ENCODE measurements around the gene ZBTB47. TPM values are rescaled to one million over a fixed set of nuclear protein-coding genes. Genes with fewer than 3 reads are reported as not detected.

The ZBTB47 gene
- total and polyA plus RNA-seq, 5 donors from 2014 or later, result 0.49 TPM; not detected in 4

GRCh38 chr3:42711491-42712343, 58.2 kb downstream of the ZBTB47 start:
- Histone ChIP-seq H3K27me3 (ENCODE audit: control insufficient read depth, insufficient read depth, low read length) (no peaks in the 10 kb centered on the region), H3K36me3 (ENCODE audit: control insufficient read depth, insufficient read depth, low read length) (no peaks in the 10 kb centered on the region), H3K9me3 (ENCODE audit: control insufficient read depth in 2 of 2, low read length in 2 of 2) (no peaks in the 10 kb centered on the region), H3K4me1 (ENCODE audit: control insufficient read depth, insufficient read depth, low read length, poor library complexity, severe bottlenecking) (no peaks in the 10 kb centered on the region), H3K27ac (ENCODE audit: insufficient read depth, low read length, poor library complexity, severe bottlenecking) (no peak overlapping the region), H3K4me3 (ENCODE audit: low read depth, low read length) (no peak overlapping the region)
- ATAC-seq (ENCODE audit: low read depth in 2 of 2) (no peak), DNase-seq (no peak)
- Mint-ChIP-seq H3K27ac (no peak overlapping the region), H3K4me1 (no peaks in the 10 kb centered on the region), H3K9me3 (no peaks in the 10 kb centered on the region), H3K27me3 (no peaks in the 10 kb centered on the region), H3K4me3 (no peak overlapping the region), H3K36me3 (no peaks in the 10 kb centered on the region)

DNA sequence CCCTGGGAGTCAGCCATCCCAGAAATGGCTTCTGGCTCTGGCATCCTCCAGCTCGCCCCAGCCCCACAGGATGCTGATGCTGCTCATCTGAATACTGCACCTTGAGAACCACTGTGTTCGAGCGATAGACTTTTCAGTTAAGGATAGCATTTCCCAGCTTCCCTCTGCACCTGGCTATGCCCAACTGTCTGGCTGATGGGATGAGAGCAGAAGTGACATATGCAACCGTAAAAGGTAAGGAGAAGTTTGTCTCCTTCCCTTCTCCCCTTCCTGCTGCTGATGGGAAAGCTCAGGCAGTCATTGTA, 58.8 kb downstream of the ZBTB47 start:
- Histone ChIP-seq H3K36me3 (ENCODE audit: control insufficient read depth, insufficient read depth, low read length) (no peaks in the 10 kb centered on the region), H3K4me3 (ENCODE audit: low read depth, low read length) (no peak overlapping the region), H3K27ac (ENCODE audit: insufficient read depth, low read length, poor library complexity, severe bottlenecking) (no peak overlapping the region), H3K9me3 (ENCODE audit: control insufficient read depth in 2 of 2, low read length in 2 of 2) (no peaks in the 10 kb centered on the region), H3K27me3 (ENCODE audit: control insufficient read depth, insufficient read depth, low read length) (no peaks in the 10 kb centered on the region), H3K4me1 (ENCODE audit: control insufficient read depth, insufficient read depth, low read length, poor library complexity, severe bottlenecking) (no peaks in the 10 kb centered on the region)
- ATAC-seq (ENCODE audit: low read depth in 2 of 2) (no peak), DNase-seq (no peak)
- Mint-ChIP-seq H3K27ac (no peak overlapping the region), H3K36me3 (no peaks in the 10 kb centered on the region), H3K9me3 (peaks cover 0 to under 1% (median 0%) of the 10 kb centered on the region in 7 donors), H3K4me1 (no peaks in the 10 kb centered on the region), H3K27me3 (no peaks in the 10 kb centered on the region), H3K4me3 (no peak overlapping the region)

DNA sequence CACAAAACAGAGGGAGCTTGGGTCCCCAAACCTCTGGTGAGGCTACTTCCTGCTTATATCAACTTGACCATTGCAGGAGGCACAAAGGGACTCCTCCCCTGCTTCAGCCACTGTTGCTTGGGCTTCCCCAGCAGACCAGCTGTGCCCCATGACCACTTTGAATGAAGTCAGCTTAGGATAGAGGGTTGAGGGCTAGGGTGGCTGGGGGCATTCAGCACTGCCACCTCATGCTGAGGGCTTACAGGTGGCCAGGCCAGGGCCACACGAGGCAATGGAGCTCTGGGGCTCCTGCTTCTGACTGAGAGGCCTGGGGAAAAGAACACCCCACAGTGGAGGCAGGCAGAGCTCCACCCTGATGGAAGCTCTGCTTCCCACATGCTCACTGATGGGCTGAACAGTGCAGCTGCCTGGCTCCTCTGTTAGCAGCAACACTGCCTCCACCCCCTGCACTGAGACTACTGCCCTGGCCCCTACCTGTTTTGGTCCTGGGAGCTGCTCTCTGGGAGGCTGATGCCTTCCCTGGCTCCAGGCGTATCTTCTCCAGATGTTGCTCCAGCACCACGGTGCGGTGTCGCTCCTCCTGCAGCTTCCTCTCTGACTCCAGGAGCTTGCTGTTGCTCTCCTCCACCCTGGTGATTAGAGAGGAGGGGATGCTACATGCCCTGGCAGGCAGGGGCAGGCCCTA, 59.3 kb downstream of the ZBTB47 start:
- DNase-seq (no peak), ATAC-seq (ENCODE audit: low read depth in 2 of 2) (no peak)
- no peaks in the 10 kb centered on the region for H3K4me1 ChIP-seq (ENCODE audit: control insufficient read depth, insufficient read depth, low read length, poor library complexity, severe bottlenecking)
- Mint-ChIP-seq H3K27ac (no peak overlapping the region), H3K36me3 (no peaks in the 10 kb centered on the region), H3K27me3 (no peaks in the 10 kb centered on the region), H3K9me3 (peaks cover 0 to 2% (median 0%) of the 10 kb centered on the region in 7 donors), H3K4me3 (no peak overlapping the region), H3K4me1 (no peaks in the 10 kb centered on the region)
- H3K9me3 ChIP-seq (ENCODE audit: control insufficient read depth in 2 of 2, low read length in 2 of 2), result no peaks in the 10 kb centered on the region
- no peak overlapping the region for H3K4me3 ChIP-seq (ENCODE audit: low read depth, low read length)
- no peaks in the 10 kb centered on the region for H3K27me3 ChIP-seq (ENCODE audit: control insufficient read depth, insufficient read depth, low read length)
- no peaks in the 10 kb centered on the region for H3K36me3 ChIP-seq (ENCODE audit: control insufficient read depth, insufficient read depth, low read length)
- no peak overlapping the region for H3K27ac ChIP-seq (ENCODE audit: insufficient read depth, low read length, poor library complexity, severe bottlenecking)

DNA sequence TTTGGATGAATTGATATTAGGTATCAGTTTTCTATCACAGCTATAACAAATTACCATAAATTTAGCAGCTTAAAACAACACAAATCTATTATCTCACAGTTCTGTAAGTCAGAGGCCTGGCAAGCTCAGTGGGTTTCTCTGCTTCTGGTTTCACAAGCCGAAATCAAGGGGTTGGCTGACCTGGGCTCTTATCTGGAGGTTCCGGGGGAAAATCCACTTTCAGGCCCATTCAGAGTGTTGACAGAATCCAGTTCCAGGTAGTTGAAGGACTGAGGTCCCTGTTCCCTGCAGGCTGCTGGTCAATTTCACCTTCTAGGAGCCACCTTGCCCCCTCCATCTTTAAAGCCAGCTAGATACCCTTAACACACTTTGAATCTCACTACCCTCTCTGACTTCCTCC, 60.2 kb downstream of the ZBTB47 start:
- no peaks in the 10 kb centered on the region for H3K9me3 ChIP-seq (ENCODE audit: control insufficient read depth in 2 of 2, low read length in 2 of 2)
- Mint-ChIP-seq H3K27me3 (peaks cover 3% of the 10 kb centered on the region), H3K9me3 (peaks cover 0 to 2% (median 0%) of the 10 kb centered on the region in 7 donors), H3K27ac (no peak overlapping the region), H3K4me3 (no peak overlapping the region), H3K4me1 (no peaks in the 10 kb centered on the region), H3K36me3 (no peaks in the 10 kb centered on the region)
- H3K27me3 ChIP-seq (ENCODE audit: control insufficient read depth, insufficient read depth, low read length), result no peaks in the 10 kb centered on the region
- H3K4me1 ChIP-seq (ENCODE audit: control insufficient read depth, insufficient read depth, low read length, poor library complexity, severe bottlenecking), result no peaks in the 10 kb centered on the region
- ATAC-seq (ENCODE audit: low read depth in 2 of 2) (no peak), DNase-seq (no peak)
- H3K4me3 ChIP-seq (ENCODE audit: low read depth, low read length), result no peak overlapping the region
- H3K36me3 ChIP-seq (ENCODE audit: control insufficient read depth, insufficient read depth, low read length), result no peaks in the 10 kb centered on the region
- H3K27ac ChIP-seq (ENCODE audit: insufficient read depth, low read length, poor library complexity, severe bottlenecking), result no peak overlapping the region

GRCh38 chr3:42714171-42714852, 60.8 kb downstream of the ZBTB47 start:
- H3K4me1 Mint-ChIP-seq, result no peaks in the 10 kb centered on the region
- no peaks in the 10 kb centered on the region for H3K27me3 ChIP-seq (ENCODE audit: control insufficient read depth, insufficient read depth, low read length)
- H3K27ac ChIP-seq (ENCODE audit: insufficient read depth, low read length, poor library complexity, severe bottlenecking), result no peak overlapping the region

More at GRCh38 chr3:42714171-42714852, 60.8 kb downstream of the ZBTB47 start:
- no peaks in the 10 kb centered on the region for H3K36me3 ChIP-seq (ENCODE audit: control insufficient read depth, insufficient read depth, low read length)
- Mint-ChIP-seq H3K27me3 (peaks cover 6% of the 10 kb centered on the region), H3K9me3 (peaks cover 0 to 2% (median 0%) of the 10 kb centered on the region in 7 donors), H3K36me3 (no peaks in the 10 kb centered on the region), H3K27ac (no peak overlapping the region), H3K4me3 (no peak overlapping the region)
- ATAC-seq (ENCODE audit: low read depth in 2 of 2) (no peak), DNase-seq (no peak)
- H3K4me3 ChIP-seq (ENCODE audit: low read depth, low read length), result no peak overlapping the region
- H3K9me3 ChIP-seq (ENCODE audit: control insufficient read depth in 2 of 2, low read length in 2 of 2), result no peaks in the 10 kb centered on the region
- no peaks in the 10 kb centered on the region for H3K4me1 ChIP-seq (ENCODE audit: control insufficient read depth, insufficient read depth, low read length, poor library complexity, severe bottlenecking)

Other genes with a start within 250 kb of the ZBTB47 start
- not detected for gene LYZL4, start 243.1 kb upstream of the ZBTB47 start, total RNA-seq
- not detected for gene LYZL4, start 243.1 kb upstream of the ZBTB47 start, polyA plus RNA-seq
- gene VIPR1, start 151.1 kb upstream of the ZBTB47 start, total RNA-seq, result 31.2 TPM
- 10 to 100 TPM in 1 of 4 donors, 1 to 10 TPM in 3; 5.0 to 10.7 (median 8.1) TPM for gene VIPR1, start 151.1 kb upstream of the ZBTB47 start, polyA plus RNA-seq
- gene SEC22C, start 71.7 kb upstream of the ZBTB47 start, total RNA-seq, result 72.0 TPM
- gene SEC22C, start 71.7 kb upstream of the ZBTB47 start, polyA plus RNA-seq, result 10 to 100 TPM; 40.9 to 53.9 (median 51.4) TPM
- gene SS18L2, start 62.8 kb upstream of the ZBTB47 start, total RNA-seq, result 52.7 TPM
- 100 to 1,000 TPM; 129 to 153 (median 142) TPM for gene SS18L2, start 62.8 kb upstream of the ZBTB47 start, polyA plus RNA-seq
- 291 TPM for gene NKTR, start 53.0 kb upstream of the ZBTB47 start, total RNA-seq
- gene NKTR, start 53.0 kb upstream of the ZBTB47 start, polyA plus RNA-seq, result 10 to 100 TPM in 3 of 4 donors, 1 to 10 TPM in 1; 9.7 to 17.1 (median 10.9) TPM
- gene KLHL40, start 31.8 kb downstream of the ZBTB47 start, total RNA-seq, result not detected
- not detected for gene KLHL40, start 31.8 kb downstream of the ZBTB47 start, polyA plus RNA-seq
- gene HHATL, start 49.1 kb downstream of the ZBTB47 start, total RNA-seq, result not detected
- gene HHATL, start 49.1 kb downstream of the ZBTB47 start, polyA plus RNA-seq, result not detected
- 0.32 TPM for gene CCDC13, start 119.6 kb downstream of the ZBTB47 start, total RNA-seq
- under 1 TPM in 3 of 4 donors, not detected in 1; 0.15 to 0.33 (median 0.26) TPM for gene CCDC13, start 119.6 kb downstream of the ZBTB47 start, polyA plus RNA-seq
- 23.9 TPM for gene HIGD1A, start 150.8 kb downstream of the ZBTB47 start, total RNA-seq
- 100 to 1,000 TPM in 1 of 4 donors, 10 to 100 TPM in 3; 77.6 to 110 (median 91.9) TPM for gene HIGD1A, start 150.8 kb downstream of the ZBTB47 start, polyA plus RNA-seq
- not detected for gene ACKR2, start 155.7 kb downstream of the ZBTB47 start, total RNA-seq
- gene ACKR2, start 155.7 kb downstream of the ZBTB47 start, polyA plus RNA-seq, result under 1 TPM in 2 of 4 donors, not detected in 2; 0.29 to 0.35 TPM
- gene CYP8B1, start 222.2 kb downstream of the ZBTB47 start, total RNA-seq, result not detected
- not detected for gene CYP8B1, start 222.2 kb downstream of the ZBTB47 start, polyA plus RNA-seq